Activated naive CD8-positive, alpha-beta T cell treated with anti-CD3 and anti-CD28 coated beads, Interleukin-2, amount 50 U/mL, for 24 hours (primary cell): ENCODE data around the gene ATG10.
"Not testable (repeated sequence)": the region's sequence is repeated elsewhere in the genome, so short reads cannot be mapped to it uniquely, and the experiment has no call there.

ENCODE experiments used
- ATAC-seq: fragments of 150-1000 bp; cut with Tn5 transposase; one replicate; pipeline ENCODE4 v1.10.0; 2021
- DNase-seq: peaks from one replicate; pipeline ENCODE4 v3.0.0; 2021
- H3K27ac Mint-ChIP-seq: one replicate; pipeline ENCODE4 v1.8.0; 2021; ENCODE audit warnings: mild to moderate bottlenecking, mixed read lengths
- H3K27me3 Mint-ChIP-seq: one replicate; pipeline ENCODE4 v1.8.0; 2021; ENCODE audit warnings: mixed read lengths
- H3K36me3 Mint-ChIP-seq: one replicate; pipeline ENCODE4 v1.8.0; 2021; ENCODE audit warnings: low read depth, mixed read lengths
- H3K4me1 Mint-ChIP-seq: one replicate; pipeline ENCODE4 v1.8.0; 2021; ENCODE audit warnings: mixed read lengths
- H3K4me3 Mint-ChIP-seq: one replicate; pipeline ENCODE4 v1.8.0; 2021; ENCODE audit warnings: mild to moderate bottlenecking, moderate library complexity, mixed read lengths
- H3K9me3 Mint-ChIP-seq: one replicate; pipeline ENCODE4 v1.8.0; 2021; ENCODE audit warnings: mixed read lengths

ATG10 gene

DNA sequence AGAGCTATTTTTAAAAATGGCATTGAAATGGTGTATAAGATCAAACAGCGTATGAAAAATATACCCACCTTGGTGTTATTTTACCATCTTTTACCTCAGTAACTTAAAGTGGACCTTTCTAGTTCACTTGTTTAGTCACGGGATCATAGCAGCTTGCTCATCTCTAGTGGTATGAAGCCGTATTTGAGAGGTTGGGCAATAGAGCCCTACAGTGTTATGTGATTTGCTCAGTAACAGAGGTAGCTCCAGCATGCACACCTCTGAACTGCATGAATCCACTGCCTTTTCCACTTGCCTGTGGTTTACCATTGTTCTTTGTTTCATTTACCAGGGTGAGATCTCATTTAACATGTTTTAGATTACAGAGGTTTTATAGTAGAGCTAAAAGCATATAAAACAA lies 134.4 kb downstream of the ATG10 start:
- Mint-ChIP-seq H3K4me3 (no peak overlapping the region), H3K27ac (no peak overlapping the region), H3K27me3 (no peaks in the 10 kb centered on the region), H3K9me3 (no peaks in the 10 kb centered on the region), H3K4me1 (peaks cover 24% of the 10 kb centered on the region), H3K36me3 (no peaks in the 10 kb centered on the region)
- no peak for DNase-seq
- no peak for ATAC-seq

DNA sequence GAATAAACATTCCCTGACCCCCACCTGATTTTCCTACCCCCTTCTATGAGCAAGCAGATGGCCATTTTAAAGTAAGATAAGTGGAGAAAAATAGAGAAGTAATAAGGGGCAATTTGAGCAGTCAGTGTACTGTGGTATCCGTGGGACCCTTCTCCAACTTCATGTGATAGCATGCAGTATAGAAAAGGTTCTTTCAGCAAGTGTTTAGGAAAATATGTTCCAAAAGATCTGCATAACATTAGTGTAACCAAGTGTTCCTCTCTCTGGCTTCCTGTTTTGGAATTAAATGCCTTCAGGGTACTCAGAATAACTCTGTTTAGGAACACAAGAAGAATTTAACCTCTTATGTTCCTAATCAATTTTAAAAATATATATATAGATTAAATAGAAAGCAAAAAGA lies 134.9 kb downstream of the ATG10 start:
- ATAC-seq (no peak), DNase-seq (no peak)
- Mint-ChIP-seq H3K36me3 (no peaks in the 10 kb centered on the region), H3K9me3 (no peaks in the 10 kb centered on the region), H3K4me3 (no peak overlapping the region), H3K27ac (no peak overlapping the region), H3K27me3 (no peaks in the 10 kb centered on the region), H3K4me1 (peaks cover 28% of the 10 kb centered on the region)

DNA sequence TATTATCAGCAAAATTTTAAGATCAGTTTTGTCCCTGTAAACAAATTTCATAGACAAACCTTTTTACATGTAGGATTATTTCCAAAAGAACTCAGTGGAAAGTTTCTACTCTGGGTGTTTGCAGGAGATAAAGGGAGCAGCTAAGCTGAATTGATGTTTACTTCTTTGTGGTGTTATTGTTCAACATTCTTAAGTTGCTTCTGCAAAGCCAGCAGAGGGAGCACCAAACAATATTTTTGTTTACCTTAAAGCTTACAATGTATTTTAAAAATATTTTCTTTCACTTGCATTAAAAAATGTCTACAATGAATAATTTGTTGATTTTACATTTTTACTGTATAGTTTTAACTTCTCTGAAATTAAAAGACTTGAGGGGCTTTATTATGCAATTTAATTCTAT lies 135.4 kb downstream of the ATG10 start:
- H3K36me3 Mint-ChIP-seq: no peaks in the 10 kb centered on the region
- no peak overlapping the region for H3K27ac Mint-ChIP-seq
- no peak for DNase-seq
- H3K4me3 Mint-ChIP-seq: no peak overlapping the region
- peaks cover 30% of the 10 kb centered on the region for H3K4me1 Mint-ChIP-seq
- no peaks in the 10 kb centered on the region for H3K9me3 Mint-ChIP-seq
- ATAC-seq: no peak
- H3K27me3 Mint-ChIP-seq: no peaks in the 10 kb centered on the region

DNA sequence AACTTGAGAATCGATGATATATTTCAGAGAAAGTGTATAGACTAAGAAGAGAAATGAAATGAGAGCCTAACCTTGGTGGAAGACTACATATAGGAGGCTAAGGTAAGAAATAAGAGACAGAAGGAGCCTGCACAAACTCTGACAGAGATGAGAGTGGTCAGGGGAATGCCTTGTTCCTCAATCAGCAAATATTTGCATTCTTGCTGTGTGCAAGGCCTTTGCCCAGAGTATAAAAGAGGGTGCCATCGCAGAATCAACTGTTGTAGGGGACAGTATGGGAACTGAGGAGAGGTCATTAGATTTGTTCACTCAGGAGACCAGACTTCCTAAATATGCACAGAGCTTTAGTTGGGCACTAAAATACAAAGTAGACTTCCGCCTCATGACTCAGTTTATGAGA lies 137.2 kb downstream of the ATG10 start:
- Mint-ChIP-seq H3K9me3 (no peaks in the 10 kb centered on the region), H3K27me3 (no peaks in the 10 kb centered on the region), H3K27ac (no peak overlapping the region), H3K4me3 (no peak overlapping the region), H3K36me3 (no peaks in the 10 kb centered on the region), H3K4me1 (peaks cover 30% of the 10 kb centered on the region)
- ATAC-seq: no peak
- no peak for DNase-seq

DNA sequence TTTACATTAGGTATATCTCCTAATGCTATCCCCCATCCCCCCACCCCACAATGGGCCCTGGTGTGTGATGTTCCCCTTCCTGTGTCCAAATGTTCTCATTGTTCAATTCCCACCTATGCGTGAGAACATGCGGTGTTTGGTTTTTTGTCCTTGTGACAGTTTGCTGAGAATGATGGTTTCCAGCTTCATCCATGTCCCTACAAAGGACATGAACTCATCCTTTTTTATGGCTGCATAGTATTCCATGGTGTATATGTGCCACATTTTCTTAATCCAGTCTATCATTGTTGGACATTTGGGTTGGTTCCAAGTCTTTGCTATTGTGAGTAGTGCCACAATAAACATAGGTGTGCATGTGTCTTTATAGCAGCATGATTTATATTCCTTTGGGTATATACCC lies 138.1 kb downstream of the ATG10 start:
- not testable (repeated sequence) for H3K27ac Mint-ChIP-seq, ATAC-seq, H3K36me3 Mint-ChIP-seq, H3K27me3 Mint-ChIP-seq, DNase-seq, H3K9me3 Mint-ChIP-seq, H3K4me3 Mint-ChIP-seq
- peaks cover 27% of the 10 kb centered on the region for H3K4me1 Mint-ChIP-seq

DNA sequence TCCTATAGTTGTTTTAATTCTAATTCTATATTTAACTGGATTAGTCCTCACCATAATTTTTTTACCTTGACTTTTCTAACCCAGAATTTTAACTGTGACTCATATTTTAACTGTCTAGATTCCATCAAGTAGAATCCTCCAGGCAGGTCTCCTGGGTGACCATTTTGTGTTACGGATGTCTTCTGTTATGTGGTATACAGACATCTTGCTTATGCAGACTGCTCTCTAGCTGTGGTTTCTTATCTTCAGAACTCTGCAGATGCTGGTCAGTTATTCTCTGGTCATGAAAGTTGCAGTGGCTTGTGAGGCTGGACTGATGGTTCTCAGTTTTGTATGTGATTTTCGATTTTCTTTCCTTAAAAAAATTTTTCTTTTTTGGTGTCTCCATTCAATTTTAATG lies 139.4 kb downstream of the ATG10 start:
- no peak for ATAC-seq
- Mint-ChIP-seq H3K27ac (no peak overlapping the region), H3K9me3 (no peaks in the 10 kb centered on the region), H3K27me3 (no peaks in the 10 kb centered on the region), H3K4me3 (no peak overlapping the region), H3K4me1 (peaks cover 16% of the 10 kb centered on the region), H3K36me3 (no peaks in the 10 kb centered on the region)
- DNase-seq: no peak

DNA sequence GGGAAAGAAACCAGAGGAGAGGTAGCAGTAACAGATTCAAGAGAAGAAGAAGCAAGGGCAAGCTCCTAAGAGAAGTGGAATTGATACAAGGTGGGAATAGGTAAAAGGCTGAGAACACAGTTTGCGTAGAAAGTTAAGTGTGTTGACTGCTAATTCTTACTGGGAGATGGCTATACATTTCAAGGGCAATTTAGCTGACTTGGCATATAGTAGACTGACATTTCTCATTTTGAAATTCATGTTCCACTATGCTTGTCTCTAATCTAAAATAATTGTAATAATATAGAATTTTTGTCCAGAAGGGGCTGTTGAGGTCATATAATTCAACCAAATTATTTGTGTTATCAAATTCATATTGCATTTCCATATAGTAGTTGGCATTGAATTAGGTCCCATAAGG lies 144.0 kb downstream of the ATG10 start:
- Mint-ChIP-seq H3K9me3 (no peaks in the 10 kb centered on the region), H3K36me3 (no peaks in the 10 kb centered on the region)
- ATAC-seq: no peak

DNA sequence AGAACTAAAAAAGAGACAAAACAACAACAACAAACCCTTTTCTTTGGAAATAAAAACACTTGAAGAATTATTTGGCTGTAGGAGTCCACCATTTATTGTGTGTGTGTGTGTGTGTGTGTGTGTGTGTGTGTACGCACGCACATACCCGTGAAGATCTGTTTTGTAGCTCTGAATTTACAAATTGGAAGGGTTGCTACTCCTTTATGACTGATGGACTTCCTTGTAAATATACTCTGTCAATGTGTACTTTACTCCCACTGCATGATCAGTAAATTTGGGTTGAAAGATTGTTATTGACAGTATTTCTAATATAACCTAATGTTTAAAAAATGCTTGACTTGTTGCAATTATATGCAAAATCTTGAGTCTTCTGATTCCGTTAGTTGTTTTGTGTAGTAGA lies 148.1 kb downstream of the ATG10 start:
- H3K36me3 Mint-ChIP-seq: peaks cover 13% of the 10 kb centered on the region
- no peak for ATAC-seq
- no peak for DNase-seq
- H3K4me3 Mint-ChIP-seq: no peak overlapping the region
- no peaks in the 10 kb centered on the region for H3K27me3 Mint-ChIP-seq
- H3K4me1 Mint-ChIP-seq: no peaks in the 10 kb centered on the region
- H3K9me3 Mint-ChIP-seq: peaks cover 6% of the 10 kb centered on the region
- H3K27ac Mint-ChIP-seq: no peak overlapping the region

More for the DNA sequence above, 144.0 kb downstream of the ATG10 start:
- H3K27ac Mint-ChIP-seq: no peak overlapping the region
- peaks cover 10% of the 10 kb centered on the region for H3K4me1 Mint-ChIP-seq
- DNase-seq: no peak
- no peaks in the 10 kb centered on the region for H3K27me3 Mint-ChIP-seq
- no peak overlapping the region for H3K4me3 Mint-ChIP-seq

DNA sequence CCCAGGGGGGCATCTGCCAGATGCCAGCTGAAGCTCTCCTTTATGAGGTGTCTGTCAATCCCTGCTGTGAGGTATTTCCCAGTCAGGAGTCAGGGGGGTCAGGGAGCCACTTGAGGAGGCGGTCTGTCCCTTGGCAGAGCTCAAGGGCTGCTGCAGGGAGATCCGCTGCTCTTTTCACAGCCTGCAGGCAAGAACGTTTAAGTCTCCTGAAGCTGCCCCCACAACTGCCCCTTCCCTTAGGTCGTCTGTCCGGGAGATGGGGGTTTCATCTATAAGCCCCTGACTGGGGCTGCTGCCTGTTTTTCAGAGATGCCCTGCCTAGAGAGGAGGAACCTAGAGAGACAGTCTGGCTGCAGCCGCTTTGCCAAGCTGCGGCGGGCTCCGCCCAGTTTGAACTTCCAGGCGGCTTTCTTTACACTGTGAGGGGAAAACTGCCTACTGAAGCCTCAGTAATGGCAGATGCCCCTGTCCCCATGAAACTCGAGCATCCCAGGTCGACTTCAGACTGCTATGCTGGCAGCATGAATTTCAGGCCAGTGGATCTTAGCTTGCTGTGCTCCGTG lies 158.0 kb downstream of the ATG10 start:
- no peak overlapping the region for H3K27ac Mint-ChIP-seq
- no peaks in the 10 kb centered on the region for H3K4me1 Mint-ChIP-seq
- H3K27me3 Mint-ChIP-seq: no peaks in the 10 kb centered on the region
- DNase-seq (no peak), ATAC-seq (no peak)
- H3K36me3 Mint-ChIP-seq: peaks cover 19% of the 10 kb centered on the region
- H3K9me3 Mint-ChIP-seq: peaks cover 26% of the 10 kb centered on the region
- no peak overlapping the region for H3K4me3 Mint-ChIP-seq

DNA sequence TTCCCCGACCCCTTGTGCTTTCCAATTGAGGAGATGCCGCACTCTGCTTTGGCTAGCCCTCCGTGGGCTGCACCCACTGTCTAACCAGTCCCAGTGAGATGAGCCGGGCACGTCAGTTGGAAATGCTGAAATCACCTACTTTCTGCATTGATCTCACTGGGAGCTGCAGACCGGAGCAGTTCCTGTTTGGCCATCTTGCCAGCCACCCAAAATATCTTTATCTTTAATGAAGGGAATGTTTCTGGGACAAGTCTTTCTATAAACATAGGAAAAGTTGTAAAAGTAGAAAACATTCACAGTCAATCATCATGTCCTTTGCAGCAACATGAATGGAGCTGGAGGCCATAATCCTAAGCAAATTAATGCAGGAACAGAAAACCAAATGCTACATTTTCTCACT lies 158.8 kb downstream of the ATG10 start:
- no peak for ATAC-seq
- Mint-ChIP-seq H3K27me3 (no peaks in the 10 kb centered on the region), H3K27ac (no peak overlapping the region), H3K36me3 (peaks cover 25% of the 10 kb centered on the region), H3K9me3 (peaks cover 31% of the 10 kb centered on the region), H3K4me1 (no peaks in the 10 kb centered on the region), H3K4me3 (no peak overlapping the region)
- DNase-seq: no peak

DNA sequence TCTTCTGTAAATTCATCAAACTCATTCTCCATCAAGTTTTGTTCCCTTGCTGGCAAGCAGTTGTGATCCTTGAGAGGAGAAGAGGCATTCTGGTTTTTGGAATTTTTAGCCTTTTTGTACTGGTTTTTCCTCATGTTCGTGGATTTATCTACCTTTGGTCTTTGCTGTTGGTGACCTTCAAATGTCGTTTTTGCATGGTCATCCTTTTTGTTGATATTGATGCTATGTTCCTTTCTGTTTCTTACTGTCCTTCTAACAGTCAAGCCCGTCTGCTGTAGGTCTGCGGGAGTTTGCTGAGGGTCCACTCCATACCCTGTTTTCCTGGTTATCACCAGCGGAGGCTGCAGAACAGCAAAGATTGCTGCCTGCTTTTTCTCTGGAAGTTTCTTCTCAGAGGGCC lies 165.4 kb downstream of the ATG10 start:
- DNase-seq (no peak), ATAC-seq (no peak)
- Mint-ChIP-seq H3K9me3 (peaks cover 21% of the 10 kb centered on the region), H3K27me3 (no peaks in the 10 kb centered on the region), H3K36me3 (peaks cover 19% of the 10 kb centered on the region), H3K4me3 (no peak overlapping the region), H3K27ac (no peak overlapping the region), H3K4me1 (no peaks in the 10 kb centered on the region)

DNA sequence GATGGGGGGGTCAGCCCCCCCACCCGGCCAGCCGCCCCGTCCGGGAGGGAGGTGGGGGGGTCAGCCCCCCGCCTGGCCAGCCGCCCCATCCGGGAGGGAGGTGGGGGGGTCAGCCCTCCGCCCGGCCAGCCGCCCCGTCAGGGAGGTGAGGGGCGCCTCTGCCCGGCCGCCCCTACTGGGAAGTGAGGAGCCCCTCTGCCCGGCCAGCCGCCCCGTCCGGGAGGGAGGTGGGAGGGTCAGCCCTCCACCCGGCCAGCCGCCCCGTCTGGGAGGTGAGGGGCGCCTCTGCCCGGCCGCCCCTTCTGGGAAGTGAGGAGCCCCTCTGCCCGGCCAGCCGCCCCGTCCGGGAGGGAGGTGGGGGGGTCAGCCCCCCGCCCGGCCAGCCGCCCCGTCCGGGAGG lies 168.0 kb downstream of the ATG10 start:
- H3K9me3 Mint-ChIP-seq: peaks cover 14% of the 10 kb centered on the region
- peaks cover 13% of the 10 kb centered on the region for H3K36me3 Mint-ChIP-seq
- H3K4me3 Mint-ChIP-seq, H3K27ac Mint-ChIP-seq, H3K27me3 Mint-ChIP-seq, ATAC-seq, DNase-seq, H3K4me1 Mint-ChIP-seq: not testable (repeated sequence)

DNA sequence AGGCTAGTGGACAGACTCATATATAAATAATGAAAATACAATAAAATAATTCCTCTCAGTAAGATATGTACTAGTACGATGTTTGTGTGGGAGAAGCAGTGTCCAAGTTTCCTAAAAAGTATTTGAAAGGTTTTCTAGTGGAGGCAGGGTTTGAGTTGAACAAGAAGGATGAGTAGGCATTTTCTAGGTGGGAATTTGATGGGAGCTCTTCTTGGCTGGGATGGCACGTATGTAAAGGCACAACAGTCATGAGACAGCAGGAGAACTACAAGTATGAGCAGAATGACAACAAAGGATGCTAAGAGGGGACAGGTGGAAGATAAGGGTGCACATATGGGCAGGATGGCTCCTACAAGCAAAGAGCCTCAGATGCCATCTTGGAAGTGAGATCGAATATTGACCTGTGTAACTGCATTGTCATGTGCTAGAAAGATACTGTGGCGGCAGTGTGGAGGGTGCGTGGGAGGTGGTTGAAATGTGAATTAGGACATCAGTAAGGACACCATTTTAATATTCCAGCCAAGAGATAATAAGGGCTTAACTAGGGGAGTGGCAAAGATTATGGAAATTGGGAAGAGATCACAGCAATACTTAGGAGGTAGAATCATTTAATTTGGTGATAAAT lies 170.5 kb downstream of the ATG10 start:
- Mint-ChIP-seq H3K9me3 (no peaks in the 10 kb centered on the region), H3K4me1 (no peaks in the 10 kb centered on the region)

DNA sequence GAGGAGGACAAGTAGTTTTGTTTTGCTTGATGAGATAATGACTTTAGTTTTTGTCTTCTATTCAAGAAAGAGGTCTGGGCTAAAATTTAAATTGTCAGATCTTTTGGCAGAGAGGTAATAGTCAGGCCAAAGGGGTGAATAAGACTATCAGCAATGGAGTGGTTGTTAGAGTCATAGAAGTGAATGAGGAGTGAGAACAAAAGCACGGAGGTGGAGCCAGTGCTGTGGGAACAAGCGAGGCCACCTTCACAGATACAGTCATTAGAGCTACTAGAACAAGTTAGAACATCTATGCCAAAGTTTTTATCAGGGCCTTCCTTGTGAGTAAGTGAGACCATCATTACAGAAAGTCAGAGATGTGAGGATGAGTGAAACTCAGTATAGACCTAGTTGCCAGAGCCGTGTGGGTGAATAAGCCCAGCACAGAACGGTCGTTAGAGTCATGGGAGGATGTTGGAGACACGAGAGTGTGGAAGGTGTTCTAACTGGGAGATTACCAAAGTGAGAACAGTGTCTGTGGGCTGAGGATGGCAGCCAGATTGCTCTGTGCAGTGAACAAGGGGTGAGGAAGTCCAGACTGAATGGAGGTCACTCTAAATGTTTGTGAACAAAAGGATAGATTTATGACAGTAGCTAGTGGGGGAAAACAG lies 171.2 kb downstream of the ATG10 start:
- ATAC-seq: no peak
- H3K9me3 Mint-ChIP-seq: no peaks in the 10 kb centered on the region
- no peaks in the 10 kb centered on the region for H3K36me3 Mint-ChIP-seq

More for the DNA sequence above, 170.5 kb downstream of the ATG10 start:
- ATAC-seq (no peak), DNase-seq (no peak)
- no peak overlapping the region for H3K27ac Mint-ChIP-seq
- no peaks in the 10 kb centered on the region for H3K27me3 Mint-ChIP-seq
- H3K36me3 Mint-ChIP-seq: no peaks in the 10 kb centered on the region
- H3K4me3 Mint-ChIP-seq: no peak overlapping the region

DNA sequence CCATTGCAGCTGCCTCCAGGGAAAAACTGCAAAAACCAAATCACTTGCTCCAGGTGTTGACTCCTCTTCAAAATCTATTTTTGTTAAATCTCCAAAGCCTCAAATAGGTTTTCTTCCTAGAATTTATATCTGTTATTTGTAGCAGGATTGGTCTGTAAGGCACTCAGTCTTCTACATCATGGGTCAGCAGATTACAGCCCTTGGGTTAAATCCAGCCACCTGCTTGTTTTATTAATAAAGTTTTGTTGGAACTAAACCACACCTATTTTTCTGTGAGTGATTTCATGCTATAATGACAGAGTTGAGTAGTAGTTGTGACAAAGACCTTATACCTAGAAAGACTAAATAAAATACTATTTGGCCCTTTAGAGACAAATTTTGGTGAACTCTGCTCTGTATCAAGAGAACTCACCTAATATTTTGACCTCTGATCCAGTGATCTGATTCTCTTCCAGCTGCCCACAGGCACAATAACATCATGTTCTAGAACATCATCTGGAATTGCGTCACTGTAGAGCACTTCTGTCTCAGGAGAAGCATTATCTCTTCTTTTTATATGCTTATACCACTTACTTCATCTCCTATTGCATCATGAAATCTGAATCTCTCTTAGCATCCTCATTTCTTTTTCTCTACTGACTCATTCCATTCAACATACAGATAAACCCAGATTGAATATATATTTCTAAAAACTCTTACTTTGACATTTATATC lies 176.2 kb downstream of the ATG10 start:
- H3K9me3 Mint-ChIP-seq: no peaks in the 10 kb centered on the region
- no peaks in the 10 kb centered on the region for H3K36me3 Mint-ChIP-seq
- H3K4me1 Mint-ChIP-seq: no peaks in the 10 kb centered on the region
- DNase-seq (no peak), ATAC-seq (no peak)
- H3K4me3 Mint-ChIP-seq: no peak overlapping the region
- H3K27me3 Mint-ChIP-seq: no peaks in the 10 kb centered on the region
- no peak overlapping the region for H3K27ac Mint-ChIP-seq

More for the DNA sequence above, 171.2 kb downstream of the ATG10 start:
- no peak overlapping the region for H3K27ac Mint-ChIP-seq
- no peak for DNase-seq
- H3K4me3 Mint-ChIP-seq: no peak overlapping the region
- H3K4me1 Mint-ChIP-seq: no peaks in the 10 kb centered on the region
- H3K27me3 Mint-ChIP-seq: no peaks in the 10 kb centered on the region
